SK-N-SH (cell line): Measurements from ENCODE around the gene IFNGR1.

Experiments used
- ELF1 ChIP-seq: IDR thresholded peaks from 2 replicates; pipeline ENCODE4 v1.4.0; 2012
- EZH2phosphoT487 ChIP-seq: fragments of 200-600 bp; sonication (generic); IDR thresholded peaks from 2 replicates; pipeline ENCODE4 v1.6.1; 2017; ENCODE audit warnings: low read depth, mixed run types, mild to moderate bottlenecking, antibody characterized with exemption, moderate library complexity, borderline replicate concordance
- FOSL2 ChIP-seq: IDR thresholded peaks from 2 replicates; pipeline ENCODE4 v1.4.0; 2012; ENCODE audit warnings: low read depth, mild to moderate bottlenecking, moderate library complexity, borderline replicate concordance
- GATA2 ChIP-seq: sonication (generic); formaldehyde crosslinking; IDR thresholded peaks from 2 replicates; pipeline ENCODE4 v1.5.0; 2020; ENCODE audit warnings: mild to moderate bottlenecking, missing genetic modification reagents
- JUND ChIP-seq: IDR thresholded peaks from 2 replicates; pipeline ENCODE4 v1.4.0; 2012
- POLR2AphosphoS5 ChIP-seq: IDR thresholded peaks from 2 replicates; pipeline ENCODE4 v1.6.1; 2012; ENCODE audit warnings: low read depth, low read length
- SIN3A ChIP-seq: IDR thresholded peaks from 2 replicates; pipeline ENCODE4 v1.6.1; 2012; ENCODE audit warnings: low read depth, mild to moderate bottlenecking, low read length, moderate library complexity, borderline replicate concordance
- TAF1 ChIP-seq: IDR thresholded peaks from 2 replicates; pipeline ENCODE4 v1.6.1; 2012; ENCODE audit warnings: low read depth, mild to moderate bottlenecking, low read length, moderate library complexity, borderline replicate concordance
- TCF12 ChIP-seq: IDR thresholded peaks from 2 replicates; pipeline ENCODE4 v1.4.0; 2012
- TEAD4 ChIP-seq: IDR thresholded peaks from 2 replicates; pipeline ENCODE4 v1.4.0; 2012; ENCODE audit warnings: mild to moderate bottlenecking, borderline replicate concordance; ENCODE audit not compliant: insufficient read depth
- YY1 ChIP-seq: IDR thresholded peaks from 2 replicates; pipeline ENCODE4 v1.4.0; 2012; ENCODE audit warnings: low read depth, mild to moderate bottlenecking
- ZBTB33 ChIP-seq: IDR thresholded peaks from 2 replicates; pipeline ENCODE4 v1.4.0; 2012; ENCODE audit warnings: low read depth, borderline replicate concordance
- TF ChIP-seq, protein P1 (sequence below): fragments of 200-600 bp; sonication (generic); IDR thresholded peaks from 2 replicates; pipeline ENCODE4 v1.6.1; 2017; ENCODE audit warnings: antibody characterized with exemption, mild to moderate bottlenecking, moderate library complexity
- TF ChIP-seq, protein P2 (sequence below): IDR thresholded peaks from 2 replicates; pipeline ENCODE4 v1.4.0; 2012; ENCODE audit warnings: low read depth

DNA sequence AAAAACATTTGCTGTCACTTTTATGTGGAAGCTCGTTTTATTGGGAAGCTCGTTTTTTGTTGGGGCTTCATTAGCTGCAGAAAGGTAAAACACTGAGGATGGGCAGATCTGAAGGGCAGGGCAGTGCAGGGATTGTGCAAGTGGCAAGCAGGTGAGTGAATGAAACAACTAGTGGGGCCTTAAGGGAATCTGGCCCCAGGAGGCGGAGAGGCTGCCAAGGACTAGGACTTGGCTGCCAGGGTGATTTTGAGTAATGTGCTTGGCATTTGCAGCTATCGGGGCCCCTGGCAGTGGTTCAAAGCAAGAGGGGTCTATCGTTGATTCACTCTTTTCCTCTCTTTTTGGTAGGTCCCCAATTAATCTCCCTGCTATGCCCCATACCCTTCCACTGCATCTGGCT is 57.2 kb downstream of the IFNGR1 start:
- TF ChIP-seq, protein P1, sequence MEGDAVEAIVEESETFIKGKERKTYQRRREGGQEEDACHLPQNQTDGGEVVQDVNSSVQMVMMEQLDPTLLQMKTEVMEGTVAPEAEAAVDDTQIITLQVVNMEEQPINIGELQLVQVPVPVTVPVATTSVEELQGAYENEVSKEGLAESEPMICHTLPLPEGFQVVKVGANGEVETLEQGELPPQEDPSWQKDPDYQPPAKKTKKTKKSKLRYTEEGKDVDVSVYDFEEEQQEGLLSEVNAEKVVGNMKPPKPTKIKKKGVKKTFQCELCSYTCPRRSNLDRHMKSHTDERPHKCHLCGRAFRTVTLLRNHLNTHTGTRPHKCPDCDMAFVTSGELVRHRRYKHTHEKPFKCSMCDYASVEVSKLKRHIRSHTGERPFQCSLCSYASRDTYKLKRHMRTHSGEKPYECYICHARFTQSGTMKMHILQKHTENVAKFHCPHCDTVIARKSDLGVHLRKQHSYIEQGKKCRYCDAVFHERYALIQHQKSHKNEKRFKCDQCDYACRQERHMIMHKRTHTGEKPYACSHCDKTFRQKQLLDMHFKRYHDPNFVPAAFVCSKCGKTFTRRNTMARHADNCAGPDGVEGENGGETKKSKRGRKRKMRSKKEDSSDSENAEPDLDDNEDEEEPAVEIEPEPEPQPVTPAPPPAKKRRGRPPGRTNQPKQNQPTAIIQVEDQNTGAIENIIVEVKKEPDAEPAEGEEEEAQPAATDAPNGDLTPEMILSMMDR: no peak
- TF ChIP-seq SIN3A (no peak), YY1 (no peak), TEAD4 (no peak), POLR2AphosphoS5 (no peak), TAF1 (no peak), FOSL2 (no peak), GATA2 (CRISPR knock-in tag) (no peak), JUND (no peak), ZBTB33 (no peak), ELF1 (no peak), EZH2phosphoT487 (no peak), TCF12 (no peak)
- TF ChIP-seq, protein P2, sequence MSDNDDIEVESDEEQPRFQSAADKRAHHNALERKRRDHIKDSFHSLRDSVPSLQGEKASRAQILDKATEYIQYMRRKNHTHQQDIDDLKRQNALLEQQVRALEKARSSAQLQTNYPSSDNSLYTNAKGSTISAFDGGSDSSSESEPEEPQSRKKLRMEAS: no peak
